Mesenchymal stem cell (in vitro differentiated cells and primary cell): ENCODE measurements around the gene TNFRSF8.

Source experiments
- DNase-seq: peaks from one replicate; pipeline ENCODE4 v3.0.0-alpha.2; 2013
- H2AFZ ChIP-seq: one replicate; pipeline ENCODE4 v1.6.1; 2013; ENCODE audit warnings: low read depth, mild to moderate bottlenecking, control low read depth, inconsistent platforms, low read length, moderate library complexity
- H2AK5ac ChIP-seq: 2 replicates; pipeline ENCODE4 v1.6.1; 2013; ENCODE audit warnings: low read length, moderate library complexity, mild to moderate bottlenecking, inconsistent platforms; ENCODE audit not compliant: severe bottlenecking
- H2BK120ac ChIP-seq: one replicate; pipeline ENCODE4 v1.6.1; 2013; ENCODE audit warnings: low read depth, mild to moderate bottlenecking, inconsistent platforms, low read length, moderate library complexity
- H2BK12ac ChIP-seq, 2 experiments: one replicate each; pipeline ENCODE4 v1.6.1; 2013; ENCODE audit warnings: inconsistent platforms in 2 of 2, low read length in 2 of 2, mild to moderate bottlenecking in 2 of 2, moderate library complexity in 2 of 2, control low read depth in 1 of 2
- H2BK15ac ChIP-seq: one replicate; pipeline ENCODE4 v1.6.1; 2013; ENCODE audit warnings: mild to moderate bottlenecking, low read depth, inconsistent platforms; ENCODE audit not compliant: poor library complexity, severe bottlenecking
- H2BK5ac ChIP-seq: 2 replicates; pipeline ENCODE4 v1.6.1; 2013; ENCODE audit warnings: low read depth, mild to moderate bottlenecking, low read length, control low read depth, inconsistent platforms; ENCODE audit not compliant: poor library complexity, severe bottlenecking
- H3K14ac ChIP-seq, 2 experiments: one replicate each; pipeline ENCODE4 v1.6.1; 2013; ENCODE audit warnings: inconsistent platforms in 2 of 2, low read length in 2 of 2, control low read depth in 1 of 2, mild to moderate bottlenecking in 1 of 2, moderate library complexity in 1 of 2
- H3K18ac ChIP-seq, 2 experiments: one replicate each; pipeline ENCODE4 v1.6.1; 2013; ENCODE audit warnings: inconsistent platforms in 2 of 2, low read length in 2 of 2, control low read depth in 1 of 2, low read depth in 1 of 2, mild to moderate bottlenecking in 1 of 2
- H3K23ac ChIP-seq, 2 experiments: one replicate each; pipeline ENCODE4 v1.6.1; 2013; ENCODE audit warnings: inconsistent platforms in 2 of 2, low read length in 2 of 2, mild to moderate bottlenecking in 2 of 2, moderate library complexity in 2 of 2, control low read depth in 1 of 2
- H3K27ac ChIP-seq: 2 replicates; pipeline ENCODE4 v1.5.1; 2013; ENCODE audit warnings: mild to moderate bottlenecking, moderate library complexity, low read length, control low read depth, inconsistent platforms; ENCODE audit not compliant: poor library complexity, severe bottlenecking
- H3K27me3 ChIP-seq, 2 experiments: 2 replicates each; pipeline versions ENCODE4 v1.6.1 to v1.7.0; 2013; ENCODE audit warnings: low read length in 2 of 2, mild to moderate bottlenecking in 2 of 2, moderate library complexity in 2 of 2, control low read depth in 1 of 2, inconsistent platforms in 1 of 2; ENCODE audit not compliant: control insufficient read depth in 1 of 2, insufficient read depth in 1 of 2
- H3K36me3 ChIP-seq, 2 experiments: 2 replicates each; pipeline versions ENCODE4 v1.6.1 to v1.7.0; 2013; ENCODE audit warnings: low read length in 2 of 2, control low read depth in 1 of 2, inconsistent platforms in 1 of 2, low read depth in 1 of 2, mild to moderate bottlenecking in 1 of 2; ENCODE audit not compliant: insufficient read depth in 2 of 2, control insufficient read depth in 1 of 2
- H3K4ac ChIP-seq, 2 experiments: one replicate each; pipeline ENCODE4 v1.6.1; 2013; ENCODE audit warnings: inconsistent platforms in 2 of 2, low read length in 2 of 2, mild to moderate bottlenecking in 2 of 2, moderate library complexity in 2 of 2, control low read depth in 1 of 2, low read depth in 1 of 2
- H3K4me1 ChIP-seq: 2 replicates; pipeline ENCODE4 v1.6.1; 2013; ENCODE audit warnings: low read depth, low read length, control low read depth; ENCODE audit not compliant: control insufficient read depth, insufficient read depth
- H3K4me2 ChIP-seq: 2 replicates; pipeline ENCODE4 v1.6.1; 2013; ENCODE audit warnings: low read length, mild to moderate bottlenecking, inconsistent platforms; ENCODE audit not compliant: poor library complexity, severe bottlenecking
- H3K4me3 ChIP-seq, 2 experiments: 2 replicates each; pipeline versions ENCODE4 v1.5.1 to v1.7.0; 2013; ENCODE audit warnings: low read length in 2 of 2, mild to moderate bottlenecking in 2 of 2, control low read depth in 1 of 2, low read depth in 1 of 2; ENCODE audit not compliant: insufficient read depth in 1 of 2
- H3K79me1 ChIP-seq: replicated peaks from 2 replicates; pipeline ENCODE4 v1.6.1; 2013; ENCODE audit warnings: mild to moderate bottlenecking, control low read depth, low read length, inconsistent platforms; ENCODE audit not compliant: poor library complexity, severe bottlenecking
- H3K9ac ChIP-seq: 2 replicates; pipeline ENCODE4 v1.7.0; 2013; ENCODE audit warnings: mild to moderate bottlenecking, low read length, moderate library complexity
- H3K9me3 ChIP-seq: 2 replicates; pipeline ENCODE4 v1.7.0; 2013; ENCODE audit warnings: mild to moderate bottlenecking, low read length; ENCODE audit not compliant: control insufficient read depth
- H4K8ac ChIP-seq: one replicate; pipeline ENCODE4 v1.6.1; 2013; ENCODE audit warnings: inconsistent platforms, mild to moderate bottlenecking, low read length, moderate library complexity
- H4K91ac ChIP-seq: one replicate; pipeline ENCODE4 v1.6.1; 2013; ENCODE audit warnings: mild to moderate bottlenecking, low read length, inconsistent platforms
- WGBS: methylation state at CpG from one replicate; pipeline ENCODE4 v1.1.7; 2013; ENCODE audit warnings: mixed read lengths; 5-methylcytosine and 5-hydroxymethylcytosine counted together

Gene TNFRSF8

DNA sequence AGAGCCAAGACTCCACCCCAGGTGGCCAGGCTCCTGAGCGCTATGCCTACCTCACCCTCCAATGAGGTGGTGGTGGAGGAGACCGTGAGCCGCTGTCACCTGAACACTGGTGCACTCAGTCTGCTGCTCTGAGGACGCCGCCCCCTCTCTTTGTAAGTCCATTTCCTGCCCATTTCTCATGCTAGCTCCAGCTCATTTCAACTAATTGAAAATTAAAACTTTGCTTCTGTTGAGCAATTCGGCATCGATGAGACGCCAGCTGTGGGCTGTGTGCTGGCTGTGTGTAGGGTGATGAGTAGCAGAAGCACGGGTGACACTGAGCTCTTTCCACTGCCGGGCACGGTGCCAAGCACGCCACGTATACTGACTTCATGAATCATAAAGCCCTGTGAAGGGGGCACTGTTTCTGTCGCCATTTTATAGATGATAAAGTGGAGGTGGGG lies 114.9 kb downstream of the TNFRSF8 start:
- H3K9ac ChIP-seq, result peak overlapping the region; percentile 48
- H3K79me1 ChIP-seq, result no peaks in the 10 kb centered on the region
- H3K4me2 ChIP-seq, result peak overlapping the region; percentile 32
- H2BK12ac ChIP-seq, result peak overlapping the region in 1 of 2 experiments; percentile 93
- H2AK5ac ChIP-seq, result no peak overlapping the region
- peak overlapping the region; percentile 66 for H2BK15ac ChIP-seq
- H3K4me1 ChIP-seq, result peaks cover 25% of the 10 kb centered on the region
- 49% methylated on average over 12 of the region's 14 CpGs for WGBS
- H3K14ac ChIP-seq, result peak overlapping the region in 1 of 2 experiments; percentile 19
- no peak overlapping the region for H2BK5ac ChIP-seq
- no peaks in the 10 kb centered on the region for H3K9me3 ChIP-seq
- H2AFZ ChIP-seq, result no peak overlapping the region
- H4K91ac ChIP-seq, result peak overlapping the region; percentile 92
- H3K4me3 ChIP-seq, result no peak overlapping the region
- H3K18ac ChIP-seq, result peak overlapping the region; percentile 1 to 88
- peak; percentile 94 for DNase-seq
- H3K36me3 ChIP-seq, result peaks cover 0 to 5% of the 10 kb centered on the region in 2 experiments
- no peaks in the 10 kb centered on the region for H3K27me3 ChIP-seq
- peak overlapping the region; percentile 81 for H4K8ac ChIP-seq
- H3K27ac ChIP-seq, result no peak overlapping the region
- H3K4ac ChIP-seq, result peak overlapping the region in 1 of 2 experiments; percentile 81
- no peak overlapping the region for H3K23ac ChIP-seq
- H2BK120ac ChIP-seq, result no peak overlapping the region

DNA sequence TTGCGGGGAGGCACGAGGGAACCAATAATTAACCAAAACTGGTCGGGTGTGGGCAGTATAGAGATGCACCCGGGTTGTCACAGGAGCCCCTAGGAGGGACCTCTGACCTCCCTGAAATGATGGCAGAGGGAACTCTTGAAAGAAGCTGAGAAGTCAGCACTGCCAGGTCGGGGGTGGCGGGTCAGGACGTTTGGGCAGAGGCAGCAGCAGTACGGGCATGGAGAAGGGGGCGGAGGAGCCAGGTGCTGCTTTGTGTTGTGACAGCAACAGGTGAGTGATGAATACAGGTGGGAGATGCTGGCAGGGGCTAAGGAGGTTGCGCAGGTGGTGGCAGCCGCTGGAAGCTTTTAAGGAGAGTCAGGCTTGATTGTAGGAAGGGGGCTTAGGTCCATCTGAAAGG lies 115.4 kb downstream of the TNFRSF8 start:
- Histone ChIP-seq H2AK5ac (peak overlapping the region; percentile 13), H2BK5ac (no peak overlapping the region), H3K18ac (peak overlapping the region; percentile 34 to 88), H4K8ac (peak overlapping the region; percentile 76), H3K4me2 (peak overlapping the region; percentile 32), H2BK15ac (peak overlapping the region; percentile 66), H3K27me3 (no peaks in the 10 kb centered on the region), H3K9me3 (no peaks in the 10 kb centered on the region), H3K79me1 (no peaks in the 10 kb centered on the region), H3K14ac (peak overlapping the region in 1 of 2 experiments; percentile 61), H3K4ac (peak overlapping the region; percentile 29 to 81), H3K4me1 (peaks cover 25% of the 10 kb centered on the region), H3K23ac (peak overlapping the region in 1 of 2 experiments; percentile 51), H3K9ac (peak overlapping the region; percentile 48), H2BK12ac (peak overlapping the region in 1 of 2 experiments; percentile 93), H2BK120ac (peak overlapping the region; percentile 93), H3K36me3 (peaks cover 0 to 5% of the 10 kb centered on the region in 2 experiments), H2AFZ (peak overlapping the region; percentile 36), H3K4me3 (no peak overlapping the region), H4K91ac (peak overlapping the region; percentile 92), H3K27ac (no peak overlapping the region)
- 86% methylated on average over 11 of the region's 11 CpGs for WGBS
- DNase-seq, result no peak

DNA sequence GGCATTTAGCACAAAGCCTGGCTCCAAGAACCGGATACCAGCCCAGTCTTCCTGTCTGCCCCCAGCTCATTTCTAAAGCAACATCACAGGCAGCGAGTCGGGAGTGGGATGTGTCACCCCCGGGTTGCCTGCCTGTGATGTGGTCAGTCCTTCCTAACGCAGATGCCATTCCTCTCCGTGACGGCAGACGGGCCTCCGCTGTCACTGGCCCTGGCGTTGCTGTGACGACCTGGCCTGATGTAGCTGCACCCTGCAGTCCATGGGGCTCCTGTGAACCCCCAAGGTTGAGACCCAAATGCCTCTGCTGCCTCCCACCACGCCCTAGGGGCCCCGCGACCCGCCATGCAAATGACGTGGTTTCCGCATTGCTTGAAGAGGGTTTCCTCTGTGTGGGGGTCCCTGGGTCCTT lies 116.0 kb downstream of the TNFRSF8 start:
- Histone ChIP-seq H3K23ac (peak overlapping the region in 1 of 2 experiments; percentile 35), H2AK5ac (no peak overlapping the region), H3K9me3 (no peaks in the 10 kb centered on the region), H3K14ac (peak overlapping the region in 1 of 2 experiments; percentile 61), H3K9ac (no peak overlapping the region), H4K8ac (peak overlapping the region; percentile 76), H3K27ac (no peak overlapping the region), H3K4me3 (no peak overlapping the region), H3K79me1 (no peaks in the 10 kb centered on the region), H2BK12ac (peak overlapping the region; percentile 49 to 93), H2BK5ac (no peak overlapping the region), H4K91ac (peak overlapping the region; percentile 92), H3K27me3 (no peaks in the 10 kb centered on the region), H2BK120ac (peak overlapping the region; percentile 93), H3K4me1 (peaks cover 26% of the 10 kb centered on the region), H3K4me2 (no peak overlapping the region), H3K36me3 (peaks cover 0 to 5% of the 10 kb centered on the region in 2 experiments), H3K18ac (peak overlapping the region; percentile 34 to 88), H2BK15ac (peak overlapping the region; percentile 53), H3K4ac (peak overlapping the region; percentile 9 to 81), H2AFZ (no peak overlapping the region)
- 55% methylated on average over 17 of the region's 17 CpGs for WGBS
- DNase-seq, result peak; percentile 92

DNA sequence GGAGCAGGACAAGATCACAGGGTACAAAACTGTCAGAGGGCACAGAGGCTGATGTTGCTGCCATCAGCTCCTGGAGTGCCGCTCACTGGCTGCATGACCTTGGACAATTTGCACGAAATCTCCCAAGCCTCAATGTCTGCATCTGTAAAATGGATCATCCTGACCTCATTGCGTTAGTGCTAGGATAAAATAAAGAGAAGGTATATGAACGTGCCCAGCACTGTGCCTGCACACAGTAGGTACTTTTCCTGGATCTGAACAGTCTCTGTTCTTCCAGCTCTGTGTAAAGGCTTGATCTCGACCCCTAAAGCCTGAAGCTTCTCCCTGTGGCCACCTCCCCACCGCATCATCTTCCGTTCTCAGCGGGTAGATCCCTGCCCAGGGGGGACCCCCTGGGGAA lies 116.6 kb downstream of the TNFRSF8 start:
- peak overlapping the region; percentile 48 to 88 for H3K18ac ChIP-seq
- H3K9me3 ChIP-seq, result no peaks in the 10 kb centered on the region
- H3K27ac ChIP-seq, result no peak overlapping the region
- H3K4me1 ChIP-seq, result peaks cover 31% of the 10 kb centered on the region
- no peak overlapping the region for H3K14ac ChIP-seq
- H2BK12ac ChIP-seq, result peak overlapping the region in 1 of 2 experiments; percentile 65
- no peaks in the 10 kb centered on the region for H3K27me3 ChIP-seq
- H2BK120ac ChIP-seq, result peak overlapping the region; percentile 93
- 93% methylated on average over 8 of the region's 8 CpGs for WGBS
- H2AK5ac ChIP-seq, result no peak overlapping the region
- H3K4me2 ChIP-seq, result no peak overlapping the region
- H2BK5ac ChIP-seq, result no peak overlapping the region
- H3K23ac ChIP-seq, result no peak overlapping the region
- H3K36me3 ChIP-seq, result peaks cover 0 to 5% of the 10 kb centered on the region in 2 experiments
- no peak for DNase-seq
- no peak overlapping the region for H3K9ac ChIP-seq
- no peaks in the 10 kb centered on the region for H3K79me1 ChIP-seq
- no peak overlapping the region for H3K4me3 ChIP-seq
- H2AFZ ChIP-seq, result no peak overlapping the region
- H3K4ac ChIP-seq, result peak overlapping the region; percentile 36 to 81
- peak overlapping the region; percentile 62 for H4K8ac ChIP-seq
- H2BK15ac ChIP-seq, result peak overlapping the region; percentile 33
- peak overlapping the region; percentile 92 for H4K91ac ChIP-seq
